ENCODE data around the gene RIC8A. TPM values are rescaled to one million over a fixed set of nuclear protein-coding genes. Genes with fewer than 3 reads are reported as not detected.
A peak's percentile ranks its signal among the peaks of the same experiment; 100 is the strongest.

Gene RIC8A
- total and polyA plus RNA-seq, 9 of the 15 experiments (the other 6 are each of a cell fraction or from before 2014, with no cell fraction given) = 10.7 to 108 (median 72.1) TPM

DNA sequence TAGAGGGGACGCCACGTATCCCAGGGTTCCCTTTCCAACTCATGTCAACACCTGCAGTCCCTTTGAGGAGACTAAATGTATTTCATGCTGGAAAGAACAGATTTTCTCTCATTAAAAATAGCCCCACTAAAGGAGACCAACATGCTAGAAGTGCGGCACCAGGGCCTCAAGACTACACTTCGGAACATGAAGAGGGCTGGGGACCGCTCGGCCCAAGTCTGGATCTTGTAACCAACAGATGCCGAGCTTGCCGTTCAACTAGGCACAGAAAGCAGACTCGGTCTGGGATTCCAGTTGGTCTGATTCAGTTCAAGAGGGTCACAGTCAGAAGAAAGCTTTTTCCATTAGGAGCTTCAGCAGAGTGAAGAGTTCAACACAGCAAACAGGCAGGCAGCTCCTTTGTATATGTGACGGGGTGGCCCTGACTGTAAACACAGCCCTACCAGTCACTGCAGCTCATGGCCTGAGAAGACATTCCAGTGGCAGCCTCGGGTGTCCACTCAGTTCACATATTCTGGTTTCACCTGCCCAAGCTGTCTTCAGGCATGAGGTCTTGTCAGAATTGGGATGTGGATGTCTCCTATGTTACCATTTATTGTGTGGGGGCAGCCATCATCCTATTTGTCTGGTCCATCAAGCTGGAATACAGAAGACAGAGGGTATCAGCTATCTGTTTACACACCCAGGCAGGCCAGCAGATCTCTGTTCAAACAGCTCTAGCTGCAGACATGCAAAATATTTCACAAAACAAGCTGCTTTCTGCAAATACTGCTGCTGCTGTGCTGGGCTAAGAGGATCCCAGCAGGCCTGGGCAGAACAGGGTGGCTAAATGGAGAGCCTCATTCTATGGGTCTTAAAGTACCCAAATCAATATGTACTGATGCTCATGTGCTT lies 8.8 kb downstream of the RIC8A start:
- Histone ChIP-seq H4K20me1 (replicated peaks; ENCODE audit: control insufficient read depth, insufficient read depth, low read length) (no peaks in the 10 kb centered on the region), H3K4me3 (no peak overlapping the region), H2AFZ (ENCODE audit: low read depth, low read length) (no peak overlapping the region), H3K9ac (ENCODE audit: insufficient read depth in 1 of 2, low read depth in 2 of 2, low read length in 2 of 2) (no peak overlapping the region; a peak in 1 of 4 replicates), H3K36me3 (ENCODE audit: control insufficient read depth, insufficient read depth, low read length) (peaks cover 65% of the 10 kb centered on the region), H3K27ac (ENCODE audit: extremely low read depth, low read depth, low read length) (peak overlapping the region; percentile 40; the same call in 2 of the 3 replicates), H3K27me3 (ENCODE audit: control insufficient read depth in 2 of 2, insufficient read depth in 2 of 2, low read length in 2 of 2) (no peaks in the 10 kb centered on the region), H3K4me1 (replicated peaks in 1 of 2; ENCODE audit: control insufficient read depth in 2 of 2, insufficient read depth in 2 of 2, low read length in 2 of 2) (peaks cover 21 to 24% of the 10 kb centered on the region in 2 experiments; a peak in 4 of 5 replicates), H3K4me2 (ENCODE audit: insufficient read depth, low read length) (no peak overlapping the region), H3K79me2 (ENCODE audit: control insufficient read depth, insufficient read depth, low read length) (0 out of 3 replicates have a peak, but pooled peaks cover under 1% of the 10 kb centered on the region), H3K9me3 (replicated peaks; ENCODE audit: control insufficient read depth, insufficient read depth, low read depth, low read length) (peaks cover 16% of the 10 kb centered on the region), H3K9me1 (ENCODE audit: control insufficient read depth, insufficient read depth, low read length) (no peaks in the 10 kb centered on the region)
- 91% methylated on average over 11 of the region's 11 CpGs for WGBS (ENCODE audit: insufficient coverage, low coverage, missing lambda C conversion rate)
- ChIA-PET POLR2A (interaction anchor here (0.8 to 5.5 kb wide), 9 partner anchors 8 to 172 kb away, joined by 3 to 63 read pairs (median 4); partner anchors contain the start of genes BET1L, PSMD13 and RIC8A), CTCF (ENCODE audit: low intra/inter-chr PET ratio) (no interaction called here)
- intact Hi-C loops (cut with micrococcal nuclease) (no loop called here), in situ Hi-C loops (cut with MboI) (loop anchor here (10.0 kb wide), 1 partner anchor 148 kb away; the partner anchor contains the start of gene B4GALNT4)
- ATAC-seq (peak; percentile 4; the same call in 2 of the 3 replicates), FAIRE-seq (no peak), DNase-seq (ENCODE audit: extremely low read depth in 1 of 4, low spot score in 3 of 4) (no peak)
- TF ChIP-seq LARP7 (IDR thresholded peaks at IDR 0.05) (no peak), POLR2A (conservative IDR thresholded peaks at IDR 0.05) (peak; percentile 1; the same call in 1 of the 2 replicates), POLR2G (IDR thresholded peaks at IDR 0.05; ENCODE audit: low read depth, low read length) (peak; percentile 3; the same call in 1 of the 2 replicates), SP1 (CRISPR knock-in tag; IDR thresholded peaks at IDR 0.05) (peak; percentile 14; the same call in 1 of the 2 replicates), ZFP30 (CRISPR knock-in tag; IDR thresholded peaks at IDR 0.05; ENCODE audit: borderline replicate concordance) (no peak)
- BruUV-seq (replicated peaks) = no TSS peak
